Islet precursor cell (in vitro differentiated cells): ENCODE results near the gene RHOF.
"Not testable (repeated sequence)": the region's sequence is repeated elsewhere in the genome, so short reads cannot be mapped to it uniquely, and the experiment has no call there.

Experiments used
- DNase-seq: peaks from one replicate; pipeline ENCODE4 v3.0.0-alpha.2; 2018

RHOF gene

DNA sequence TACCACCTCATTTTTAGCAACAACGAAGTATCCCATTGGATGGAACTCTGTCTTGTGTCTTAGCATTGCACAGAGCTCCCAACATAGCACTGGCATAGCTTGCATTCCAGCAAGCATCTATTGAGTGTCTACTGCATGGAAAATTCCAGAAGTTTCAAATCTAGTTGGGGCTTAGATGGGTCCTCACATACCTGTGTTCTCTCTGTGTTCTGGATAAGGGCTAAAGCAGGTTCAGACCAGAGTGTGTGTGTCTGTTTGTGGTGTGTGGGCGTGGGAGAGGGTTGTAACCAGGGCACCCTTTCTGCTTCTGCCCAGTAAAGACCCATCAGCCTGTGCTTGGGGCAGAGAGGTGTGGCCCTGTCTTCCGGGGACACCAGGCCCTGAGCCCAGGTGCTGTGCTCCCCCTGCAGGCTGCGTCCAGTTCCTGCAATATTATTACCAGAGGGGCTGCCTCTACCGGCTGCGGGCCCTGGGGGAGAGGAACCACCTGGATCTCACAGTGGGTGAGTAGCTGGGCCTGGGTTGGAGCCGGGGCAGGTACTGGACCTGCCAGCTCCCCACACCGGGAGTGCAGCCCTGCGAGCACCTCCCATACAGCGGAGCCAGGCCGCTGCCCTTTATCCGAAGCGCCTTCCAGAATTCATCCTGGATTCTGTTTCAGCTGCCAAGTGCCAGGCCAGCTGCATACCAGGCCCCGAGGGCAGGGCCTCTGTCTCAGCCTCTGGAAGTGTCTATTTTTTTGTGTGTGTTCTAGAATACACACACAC is 20.3 kb downstream of the RHOF start:
- DNase-seq, result peak; percentile 94

DNA sequence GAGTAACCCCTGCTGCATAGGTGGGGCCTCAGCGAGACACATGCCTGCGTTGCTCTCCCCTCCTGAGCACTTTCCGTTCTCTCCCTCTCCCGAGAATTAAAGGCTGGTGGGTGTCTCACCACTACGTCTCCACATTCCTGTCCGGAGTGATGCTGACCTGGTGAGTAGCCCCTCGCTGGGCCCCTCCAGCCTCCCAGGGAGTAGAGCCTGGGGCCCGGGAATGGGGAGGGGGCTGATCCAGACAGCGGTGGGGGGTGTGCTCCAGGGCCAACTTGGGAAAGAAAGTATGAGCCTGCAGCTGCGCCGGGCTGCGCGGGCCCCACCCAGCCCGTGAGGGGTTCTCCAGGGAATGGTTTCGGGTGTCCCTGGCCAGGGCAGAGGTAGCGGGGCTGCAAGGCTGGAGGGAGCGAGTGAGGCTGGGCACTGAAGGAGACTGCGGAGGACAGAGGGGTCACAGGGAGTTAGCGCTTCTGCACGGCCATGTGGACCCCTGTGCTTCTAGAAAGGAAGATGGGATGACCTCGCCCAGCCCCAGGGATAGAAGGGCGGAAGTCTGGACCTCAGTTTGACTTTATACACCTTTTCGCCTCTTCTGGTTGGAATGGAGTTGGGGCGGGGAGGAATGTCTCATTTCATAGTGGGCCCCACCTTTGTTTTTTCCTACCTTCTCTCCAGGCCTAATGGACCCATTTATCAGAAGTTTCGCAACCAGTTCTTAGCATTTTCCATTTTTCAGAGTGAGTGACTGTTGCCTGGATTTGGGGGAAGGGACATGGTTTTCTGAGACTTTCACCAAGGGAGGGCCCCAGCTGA is 22.5 kb downstream of the RHOF start:
- no peak for DNase-seq

DNA sequence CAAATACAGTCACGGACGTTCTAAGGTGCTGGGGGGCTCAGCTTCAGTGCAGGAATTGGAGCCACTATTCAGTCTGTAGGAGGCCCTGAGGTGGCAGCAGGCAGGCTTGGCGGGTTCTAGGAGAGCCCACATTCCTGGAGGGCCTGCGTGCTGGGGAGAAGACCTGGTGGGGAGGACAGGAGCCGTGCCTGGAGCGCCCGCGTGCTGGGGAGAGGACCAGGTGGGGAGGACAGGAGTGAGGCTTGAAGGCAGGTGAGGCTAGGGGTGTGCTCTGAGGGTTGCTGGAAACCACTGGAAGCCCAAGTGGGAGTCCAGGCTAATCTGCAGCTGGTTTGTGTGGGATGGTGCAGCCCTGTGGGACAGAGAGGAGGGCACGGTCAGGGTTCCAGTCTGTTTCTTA is 23.1 kb downstream of the RHOF start:
- DNase-seq, result no peak

DNA sequence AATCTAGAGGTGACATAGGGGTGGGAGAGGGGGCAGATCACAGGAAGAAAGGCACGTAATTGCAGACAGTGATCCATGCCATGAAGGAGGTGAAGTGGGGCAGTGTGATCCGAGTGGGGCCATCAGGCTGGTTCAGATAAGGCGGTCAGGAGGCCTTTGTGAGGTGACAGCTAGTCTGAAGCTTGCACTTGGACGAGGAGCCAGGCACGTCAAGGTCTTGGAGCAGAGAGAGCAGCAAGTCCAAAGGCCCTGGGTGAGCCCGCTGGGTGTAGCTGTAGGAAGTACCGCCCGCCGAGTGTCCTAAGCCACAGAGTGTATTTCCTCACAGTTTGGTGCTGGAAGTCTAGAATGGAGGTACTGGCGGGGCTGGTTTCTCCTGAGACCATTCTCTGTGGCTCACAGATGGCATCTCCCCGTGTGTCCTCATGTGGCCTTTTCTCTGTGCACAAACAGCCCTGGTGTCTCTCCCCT is 23.6 kb downstream of the RHOF start:
- DNase-seq, result no peak

DNA sequence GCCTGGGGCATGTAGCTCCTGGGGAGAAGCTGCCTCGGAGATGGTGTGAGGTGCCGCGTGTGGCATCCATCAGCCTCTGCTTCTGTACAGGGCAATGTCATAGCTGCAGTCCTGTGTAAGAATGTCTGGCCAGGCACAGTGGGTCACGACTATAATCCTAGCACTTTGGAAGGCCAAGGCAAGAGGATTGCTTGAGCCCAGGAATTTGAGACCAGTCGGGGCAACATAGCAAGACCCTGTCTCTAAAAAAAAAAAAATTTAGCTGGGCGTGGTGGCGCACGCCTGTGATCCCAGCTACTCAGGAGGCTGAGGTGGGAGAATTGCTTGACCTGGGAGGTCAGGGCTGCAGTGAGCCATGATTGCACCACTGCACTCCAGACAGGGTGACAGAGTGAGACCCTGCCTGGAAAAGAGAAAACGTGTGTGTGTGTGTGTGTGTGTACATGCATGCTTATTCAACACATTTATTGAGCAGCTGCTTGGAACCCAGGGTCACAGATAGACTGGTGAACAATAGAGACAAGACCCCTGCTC is 24.1 kb downstream of the RHOF start:
- no peak for DNase-seq

DNA sequence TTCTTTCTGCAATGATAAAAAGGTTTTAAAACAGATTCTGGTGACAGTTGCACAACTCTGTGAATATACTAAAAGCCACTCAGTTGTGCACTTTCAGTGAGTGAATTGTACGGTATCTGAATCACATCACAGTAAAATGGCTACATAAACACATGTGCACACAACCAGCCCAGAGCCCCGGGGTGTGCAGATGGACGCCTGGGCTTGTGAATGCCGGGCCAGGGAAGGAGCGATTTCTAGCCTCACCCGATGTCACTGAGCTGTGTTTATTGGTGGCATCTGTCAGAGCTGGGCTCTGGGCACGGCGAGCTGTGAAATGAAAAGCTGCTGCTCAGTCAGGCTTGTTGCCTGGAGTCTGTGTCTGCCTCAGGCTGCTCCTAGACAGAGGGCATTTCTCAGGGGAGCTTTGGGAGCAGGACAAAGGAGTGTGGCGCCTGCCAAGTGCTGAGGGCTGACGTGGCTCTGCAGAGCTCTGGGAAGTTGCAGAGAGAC is 25.9 kb downstream of the RHOF start:
- no peak for DNase-seq

DNA sequence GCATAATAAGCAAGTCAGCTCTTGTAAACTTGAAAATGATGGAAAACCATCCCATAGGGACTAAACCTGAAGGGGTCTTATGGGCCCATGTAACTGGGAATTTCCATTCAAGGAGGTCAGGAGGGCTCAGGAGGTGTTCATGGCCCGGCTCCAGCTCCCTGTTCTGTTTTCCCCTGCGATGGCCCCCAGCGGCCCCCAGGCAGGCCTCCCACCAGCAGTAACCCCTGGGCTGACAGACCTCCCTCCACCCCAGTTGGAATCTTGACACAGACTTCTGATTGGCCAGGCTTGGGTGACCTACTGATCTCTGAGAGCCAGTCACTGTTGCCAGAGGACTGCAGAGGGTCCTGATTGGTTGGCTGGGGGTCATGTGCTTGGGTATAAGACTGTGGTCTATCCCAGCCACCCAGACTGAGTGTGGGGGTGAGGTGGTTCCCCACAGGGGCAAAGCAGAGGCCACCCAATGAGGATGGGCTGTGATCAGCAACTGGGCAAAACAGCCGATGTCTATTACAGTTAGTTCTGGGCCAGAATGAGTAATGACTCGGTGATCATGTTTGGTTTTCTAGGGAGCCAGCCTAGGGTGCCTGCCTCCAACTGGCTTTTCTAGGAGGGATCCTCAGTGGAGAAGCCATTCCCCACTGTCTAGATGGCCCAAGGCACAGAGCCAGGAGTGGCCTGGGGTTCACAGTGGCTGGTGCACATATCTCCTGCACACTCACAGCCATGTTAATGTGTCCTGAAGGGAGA is 27.0 kb downstream of the RHOF start:
- DNase-seq, result no peak

DNA sequence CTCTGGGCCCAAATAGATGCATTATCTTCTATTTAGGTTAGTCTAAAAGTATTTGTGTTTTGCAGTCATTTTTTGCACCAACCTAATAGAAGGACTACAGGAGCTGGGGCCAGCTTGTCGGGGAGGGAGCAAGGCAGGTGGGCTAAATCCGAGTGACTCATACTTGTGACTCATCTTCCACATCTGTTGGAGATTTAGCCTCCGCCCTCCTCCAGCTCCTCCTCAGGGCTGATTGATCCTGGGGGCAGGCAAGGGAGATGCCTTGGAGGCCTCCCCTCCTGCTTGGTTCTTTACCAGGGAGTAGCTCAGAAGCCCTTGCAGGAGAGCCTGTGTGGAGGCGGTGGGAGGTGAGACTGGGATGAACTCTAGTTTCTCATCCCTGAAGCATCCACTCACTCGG is 27.9 kb downstream of the RHOF start:
- DNase-seq, result peak; percentile 95

DNA sequence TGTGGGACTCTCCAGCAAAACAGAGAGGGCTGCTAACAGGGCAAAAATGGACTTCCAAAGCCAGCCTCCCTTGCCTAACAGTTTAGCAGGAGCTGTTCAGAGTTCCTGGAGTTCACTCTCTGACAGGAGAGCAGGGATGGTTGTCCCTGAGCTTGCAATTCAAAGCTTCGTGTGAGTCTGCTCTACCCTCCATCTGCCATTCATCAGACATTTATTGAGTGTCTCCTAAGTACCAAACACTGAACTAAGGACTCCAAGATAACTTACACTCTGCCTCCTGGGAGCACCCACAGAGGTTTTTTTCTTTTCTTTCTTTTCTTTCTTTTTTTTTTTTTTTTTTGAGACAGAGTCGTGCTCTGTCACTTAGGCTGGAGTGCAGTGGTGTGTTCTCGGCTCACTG is 28.7 kb downstream of the RHOF start:
- DNase-seq, result no peak

DNA sequence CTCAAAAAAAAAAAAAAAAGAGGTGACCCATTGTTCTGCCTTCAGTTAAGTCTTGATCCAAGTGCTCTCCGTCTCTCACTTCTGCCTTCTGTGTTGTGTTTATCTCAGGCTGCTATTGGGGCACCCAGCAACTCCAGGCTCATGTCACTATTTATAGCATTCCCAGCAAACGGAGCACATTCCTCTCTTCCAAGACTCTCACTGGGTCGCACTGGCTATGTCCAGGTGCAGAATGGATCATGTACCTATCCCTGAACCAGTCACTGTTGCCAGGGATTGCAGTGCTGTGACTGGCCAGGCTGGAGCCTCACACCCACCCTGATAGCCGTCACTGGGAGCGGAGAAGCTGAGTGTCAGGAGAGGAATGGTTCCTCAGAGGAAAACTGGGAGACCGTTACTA is 31.2 kb downstream of the RHOF start:
- no peak for DNase-seq

DNA sequence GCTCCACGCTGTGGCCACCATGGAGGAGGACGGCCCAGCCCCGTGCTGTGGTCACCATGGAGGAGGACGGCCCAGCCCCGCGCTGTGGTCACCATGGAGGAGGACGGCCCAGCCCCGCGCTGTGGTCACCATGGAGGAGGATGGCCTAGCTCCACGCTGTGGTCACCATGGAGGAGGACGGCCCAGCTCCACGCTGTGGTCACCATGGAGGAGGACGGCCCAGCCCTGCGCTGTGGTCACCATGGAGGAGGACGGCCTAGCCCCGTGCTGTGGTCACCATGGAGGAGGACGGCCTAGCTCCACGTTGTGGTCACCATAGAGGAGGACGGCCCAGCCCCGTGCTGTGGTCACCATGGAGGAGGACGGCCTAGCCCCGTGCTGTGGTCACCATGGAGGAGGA is 35.0 kb downstream of the RHOF start:
- DNase-seq, result not testable (repeated sequence)

DNA sequence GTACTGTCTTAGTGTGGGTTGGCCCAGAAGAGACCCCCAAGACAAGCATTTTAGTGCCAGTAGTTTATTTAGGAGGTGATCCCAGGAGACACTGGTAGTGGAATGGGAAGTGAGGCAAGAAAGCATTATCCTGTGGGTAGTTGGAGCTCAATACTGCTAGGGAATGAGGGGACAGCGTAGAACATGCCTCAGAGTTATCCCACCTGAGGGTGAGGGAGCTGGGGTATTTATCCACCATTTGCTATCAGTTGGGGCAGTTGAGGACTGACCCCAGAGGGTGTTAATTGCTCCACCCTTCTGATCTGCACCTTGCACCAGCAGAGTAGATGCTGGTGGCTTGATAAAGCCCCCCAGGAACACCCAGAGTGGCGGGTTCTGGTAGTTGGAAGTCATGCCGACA is 37.9 kb downstream of the RHOF start:
- DNase-seq, result no peak

DNA sequence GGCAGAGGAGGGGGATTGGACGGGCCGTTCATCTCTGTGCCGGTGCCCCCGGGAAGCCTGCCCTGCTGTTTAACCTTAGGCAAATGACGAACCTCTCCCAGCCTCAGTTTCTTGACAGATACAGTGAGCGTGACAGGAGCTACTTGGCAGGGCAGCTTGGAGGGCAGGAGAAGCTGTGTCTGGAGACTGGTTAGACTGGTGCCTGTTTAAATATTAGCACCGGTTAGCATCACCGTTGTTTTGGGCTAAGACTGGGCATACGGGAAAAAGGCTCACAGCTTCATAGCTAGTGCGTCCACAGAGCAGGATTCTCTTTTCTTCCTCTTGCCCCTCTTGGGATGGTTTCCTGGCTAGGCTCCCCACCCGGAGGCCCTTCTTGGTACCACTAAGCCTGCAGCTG is 38.7 kb downstream of the RHOF start:
- DNase-seq, result peak; percentile 49

DNA sequence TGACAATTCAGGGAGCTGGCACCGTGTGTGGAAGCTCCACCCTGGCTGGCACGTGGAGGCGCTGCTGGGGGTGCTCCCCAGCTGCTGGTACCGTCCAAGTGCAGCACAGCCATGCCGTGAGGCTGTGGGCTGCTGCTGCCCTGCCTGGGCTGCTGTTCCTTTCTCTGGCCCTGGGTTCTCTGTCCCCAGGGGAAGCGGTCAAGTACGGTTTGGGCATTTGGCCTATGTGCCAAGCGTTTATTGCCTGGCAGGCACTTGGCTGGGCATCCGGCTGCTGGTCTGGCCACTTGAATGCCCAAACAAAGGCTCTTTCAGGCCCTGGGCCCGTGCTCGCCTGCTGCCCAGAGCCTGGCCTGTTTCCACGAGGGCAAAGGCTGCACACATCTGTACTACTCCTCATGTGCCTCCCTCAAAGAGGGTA is 39.6 kb downstream of the RHOF start:
- no peak for DNase-seq

DNA sequence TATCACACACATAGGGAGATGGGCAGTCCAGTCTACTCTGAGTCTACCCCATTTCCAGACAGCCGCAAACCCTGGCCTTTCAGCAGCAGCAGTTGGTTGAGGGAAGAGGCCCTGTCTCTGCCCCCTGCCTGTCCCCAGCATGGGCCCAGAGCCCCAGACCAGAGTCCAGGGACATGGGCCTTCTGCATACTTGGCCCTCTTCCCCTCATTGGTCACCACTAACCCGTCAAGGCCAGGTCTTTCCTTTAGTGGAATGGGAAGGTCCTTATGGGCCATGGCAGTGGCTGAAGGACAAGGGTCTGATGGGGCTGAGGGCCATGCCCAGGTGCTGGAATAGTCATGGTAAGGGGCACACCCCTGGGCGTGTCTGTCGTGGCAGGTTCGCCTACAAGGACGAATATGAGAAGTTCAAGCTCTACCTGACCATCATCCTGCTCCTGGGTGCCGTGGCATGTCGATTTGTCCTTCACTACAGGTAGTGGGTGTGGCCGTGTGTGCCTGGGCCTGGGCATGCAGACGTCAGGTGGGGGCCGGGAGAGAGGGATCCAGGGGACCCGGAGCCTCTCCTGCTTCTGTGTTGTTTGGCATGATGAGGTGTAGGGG is 41.6 kb downstream of the RHOF start:
- DNase-seq, result no peak

DNA sequence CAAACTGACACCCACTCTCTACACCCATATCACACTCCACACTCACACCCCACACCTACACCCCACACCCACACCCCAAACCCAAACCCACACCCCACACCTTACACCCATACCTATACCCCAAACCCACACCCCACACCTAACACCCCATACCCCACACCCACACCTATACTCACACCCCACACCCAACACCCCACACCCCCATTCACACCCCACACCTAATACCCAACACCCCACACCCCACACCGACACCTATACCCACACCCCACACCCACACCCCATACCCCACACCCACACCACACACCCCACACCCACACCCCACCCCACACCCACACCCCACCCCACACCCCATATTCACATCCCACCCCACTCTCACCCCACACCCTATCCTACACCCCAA is 42.5 kb downstream of the RHOF start:
- no peak for DNase-seq

DNA sequence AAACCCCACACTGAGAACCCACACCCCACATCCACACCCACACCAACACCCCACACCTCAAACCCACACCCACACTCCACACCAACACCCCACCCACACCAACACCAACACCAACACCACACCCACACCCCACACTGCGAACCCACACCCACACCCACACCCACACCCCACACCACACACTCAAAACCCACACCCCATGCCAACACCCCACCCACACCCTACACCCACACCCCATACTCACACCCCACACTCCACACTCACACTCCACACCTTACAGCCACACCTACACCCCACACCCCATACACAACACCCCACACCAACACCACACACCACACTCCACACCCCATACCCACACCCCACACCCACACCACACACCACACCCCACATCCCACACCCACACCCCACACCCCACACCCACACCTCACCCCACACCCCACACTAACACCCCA is 43.0 kb downstream of the RHOF start:
- DNase-seq, result no peak

DNA sequence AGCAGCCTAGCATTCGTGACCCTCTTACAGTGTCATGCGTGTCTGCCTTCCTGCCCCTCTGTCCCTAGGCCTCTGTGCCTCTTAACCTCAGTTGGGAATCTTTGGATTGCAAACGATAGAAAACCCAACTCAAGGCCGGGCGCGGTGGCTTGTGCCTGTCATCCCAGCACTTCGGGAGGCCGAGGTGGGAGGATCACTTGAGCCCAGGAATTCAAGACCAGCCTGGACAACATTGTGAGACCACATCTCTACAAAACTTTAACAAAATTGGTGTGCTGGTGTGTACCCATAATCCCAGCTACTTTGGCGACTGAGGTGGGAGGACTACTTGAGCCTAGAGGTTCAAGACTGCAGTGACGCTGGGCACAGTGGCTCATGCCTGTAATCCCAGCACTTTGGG is 44.2 kb downstream of the RHOF start:
- DNase-seq, result no peak

DNA sequence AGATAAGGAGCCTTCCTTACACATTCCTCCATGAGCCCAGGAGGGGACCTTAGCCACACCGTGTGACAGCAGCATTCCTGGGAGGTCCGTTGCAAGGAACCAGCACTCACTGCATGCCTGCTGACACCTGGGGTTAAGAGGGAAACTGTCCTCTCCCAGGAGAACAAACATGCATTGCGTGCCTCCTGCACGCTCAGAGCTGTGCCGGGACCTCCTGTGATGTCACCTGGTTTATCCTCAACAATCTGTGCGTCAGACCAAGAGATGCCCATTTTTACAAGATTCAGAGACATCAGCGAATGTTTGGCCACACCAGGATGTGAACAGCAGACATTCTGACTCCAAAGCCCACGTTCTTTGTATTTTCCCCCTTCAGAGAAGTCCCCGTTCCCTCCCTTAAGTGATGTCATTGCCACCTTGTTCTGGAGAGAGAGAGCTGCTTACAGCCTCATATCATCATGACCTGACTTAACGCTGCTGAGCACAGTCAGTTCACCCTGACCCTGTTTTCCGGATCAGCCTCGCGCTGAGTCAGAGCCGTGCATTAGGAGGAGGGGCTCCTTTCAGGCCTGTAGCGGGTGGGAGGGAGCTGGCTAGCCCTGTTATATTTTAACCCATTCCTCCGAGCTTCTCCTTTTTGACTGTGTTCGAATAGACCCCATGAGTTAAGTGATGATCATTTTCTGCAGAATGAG is 44.8 kb downstream of the RHOF start:
- peak; percentile 97 for DNase-seq

DNA sequence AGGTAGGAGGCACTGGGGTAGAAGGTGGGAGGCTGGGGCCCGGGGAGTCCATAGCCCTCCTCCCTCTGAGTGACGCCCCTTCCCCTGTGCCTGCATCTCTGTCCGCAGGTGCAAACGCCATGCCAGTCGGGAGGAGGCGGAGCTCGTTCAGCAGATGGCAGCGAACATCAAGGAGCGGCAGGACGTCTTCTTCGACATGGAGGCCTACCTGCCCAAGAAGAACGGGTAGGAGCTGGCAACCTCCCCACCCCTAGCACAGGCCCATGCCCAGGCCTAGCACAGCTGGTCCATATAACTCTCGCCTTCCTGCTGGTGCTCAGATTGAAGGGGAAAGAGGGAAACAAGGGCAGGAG is 45.3 kb downstream of the RHOF start:
- DNase-seq, result no peak

DNA sequence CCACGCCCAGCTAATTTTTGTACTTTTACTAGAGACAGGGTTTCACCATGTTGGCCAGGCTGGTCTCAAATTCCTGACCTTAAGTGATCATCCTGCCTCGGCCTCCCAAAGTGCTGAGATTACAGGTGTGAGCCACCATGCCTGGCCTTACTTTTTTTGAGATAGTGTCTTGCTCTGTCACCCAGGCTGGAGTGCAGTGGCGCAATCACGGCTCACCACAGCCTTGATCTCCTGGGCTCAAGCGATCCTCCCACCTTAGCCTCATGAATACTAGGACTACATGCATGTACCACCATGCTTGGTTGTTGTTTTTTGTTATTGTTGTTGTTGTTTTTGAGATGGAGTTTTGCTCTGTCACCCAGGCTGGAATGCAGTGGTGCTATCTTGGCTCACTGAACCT is 47.9 kb downstream of the RHOF start:
- DNase-seq, result not testable (repeated sequence)

DNA sequence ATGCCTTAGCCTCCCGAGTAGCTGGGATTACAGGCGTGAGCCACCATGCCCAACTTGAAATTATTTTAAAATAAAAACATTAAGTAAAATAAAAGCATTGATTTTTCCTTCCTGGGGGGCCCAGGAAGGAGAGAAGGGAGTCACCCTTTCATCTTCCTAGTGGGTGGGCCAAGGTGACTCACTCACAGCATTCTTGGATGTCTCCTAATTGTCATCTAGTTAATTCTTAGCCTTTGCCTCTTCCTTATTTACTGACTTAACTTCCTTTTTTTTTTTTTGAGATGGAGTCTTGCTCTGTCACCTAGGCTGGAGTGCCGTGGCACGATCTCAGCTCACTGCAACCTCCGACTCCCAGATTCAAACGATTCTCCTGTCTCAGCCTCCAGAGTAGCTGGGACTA is 51.7 kb downstream of the RHOF start:
- no peak for DNase-seq
